ENCODE data around the gene SKP2.
A peak's percentile ranks its signal among the peaks of the same experiment; 100 is the strongest.
"Not testable (repeated sequence)": the region's sequence is repeated elsewhere in the genome, so short reads cannot be mapped to it uniquely, and the experiment has no call there.

SKP2 gene

GRCh38 chr5:36151434-36152323 is at the start of gene SKP2, which contains the start of gene LMBRD2:
Gene SKP2, plus strand, starts transcription at chr5:36152111. Its CDS starts 152 bp downstream, at chr5:36152263.
Gene LMBRD2, minus strand, starts transcription at chr5:36151887. Its CDS starts 8,538 bp downstream, at chr5:36143349.
- peak; percentile 5 for FAIRE-seq

GRCh38 chr5:36105819-36106218 is 46.1 kb upstream of the SKP2 start:
- no peak for FAIRE-seq

- no peak for FAIRE-seq
Measured at GRCh38 chr5:36108758-36109460, 43.0 kb upstream of the SKP2 start.

GRCh38 chr5:36111238-36111637 is 40.7 kb upstream of the SKP2 start:
- no peak for FAIRE-seq

- FAIRE-seq, result no peak
Measured at GRCh38 chr5:36125868-36126267, 26.0 kb upstream of the SKP2 start.

GRCh38 chr5:36128795-36129194 is 23.1 kb upstream of the SKP2 start:
- no peak for FAIRE-seq

GRCh38 chr5:36129666-36130065 is 22.2 kb upstream of the SKP2 start:
- not testable (repeated sequence) for FAIRE-seq

GRCh38 chr5:36133009-36133408 is 18.9 kb upstream of the SKP2 start:
- not testable (repeated sequence) for FAIRE-seq

- FAIRE-seq, result no peak
Measured at GRCh38 chr5:36135988-36136387, 15.9 kb upstream of the SKP2 start.

GRCh38 chr5:36136581-36136980 is 15.3 kb upstream of the SKP2 start:
- FAIRE-seq, result peak; percentile 91

GRCh38 chr5:36138900-36139683 is 12.8 kb upstream of the SKP2 start:
- FAIRE-seq, result no peak

- no peak for FAIRE-seq
Measured at GRCh38 chr5:36145311-36145710, 6.6 kb upstream of the SKP2 start.

GRCh38 chr5:36146390-36146789 is 5.5 kb upstream of the SKP2 start:
- FAIRE-seq, result no peak

GRCh38 chr5:36147681-36148080 is 4.2 kb upstream of the SKP2 start:
- no peak for FAIRE-seq

GRCh38 chr5:36150676-36151433 is 1.1 kb upstream of the SKP2 start:
- FAIRE-seq, result no peak

- no peak for FAIRE-seq
Measured at GRCh38 chr5:36152324-36153297, 700 bp downstream of the SKP2 start.

- no peak for FAIRE-seq
Measured at GRCh38 chr5:36153298-36153677, 1.4 kb downstream of the SKP2 start.

- FAIRE-seq, result no peak
Measured at GRCh38 chr5:36153726-36154125, 1.8 kb downstream of the SKP2 start.

GRCh38 chr5:36155291-36155690 is 3.4 kb downstream of the SKP2 start:
- no peak for FAIRE-seq

- FAIRE-seq, result no peak
Measured at GRCh38 chr5:36156121-36156601, 4.2 kb downstream of the SKP2 start.

- no peak for FAIRE-seq
Measured at GRCh38 chr5:36156619-36157018, 4.7 kb downstream of the SKP2 start.
